NCI-H2196 treated with DMSO at 0.1 percent for 48 hours (cell line): ENCODE results near the gene HPSE2.
"Not testable (repeated sequence)": the region's sequence is repeated elsewhere in the genome, so short reads cannot be mapped to it uniquely, and the experiment has no call there.

Experiments used
- DNase-seq: peaks from one replicate; lab custom pipeline; 2025; ENCODE audit not compliant: unreplicated experiment; lab: John Stamatoyannopoulos, UW

The HPSE2 gene

GRCh38 chr10:99010286-99010685, 225.4 kb downstream of the HPSE2 start:
- DNase-seq, result no peak

GRCh38 chr10:99008054-99008453, 227.6 kb downstream of the HPSE2 start:
- no peak for DNase-seq

DNA sequence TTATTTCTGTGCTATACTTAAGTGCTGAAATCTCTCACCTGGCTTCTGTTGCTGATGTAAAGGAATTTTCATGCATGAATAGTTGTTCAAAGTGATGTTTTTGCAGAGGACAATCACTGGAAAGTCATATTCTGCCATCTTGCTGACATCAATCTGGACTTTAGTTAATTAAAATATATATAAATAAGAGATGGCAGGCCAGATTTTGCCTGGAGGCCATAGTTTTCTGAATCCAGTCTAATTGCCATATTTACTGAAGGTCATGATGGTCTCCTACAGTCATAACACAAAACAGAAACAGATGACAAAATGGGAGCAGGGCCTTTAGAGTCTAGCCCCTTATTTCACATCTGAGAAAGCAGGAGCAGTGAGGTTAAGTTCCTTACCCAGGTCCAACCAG, 228.2 kb downstream of the HPSE2 start:
- no peak for DNase-seq

GRCh38 chr10:99005254-99005653, 230.4 kb downstream of the HPSE2 start:
- DNase-seq, result no peak

DNA sequence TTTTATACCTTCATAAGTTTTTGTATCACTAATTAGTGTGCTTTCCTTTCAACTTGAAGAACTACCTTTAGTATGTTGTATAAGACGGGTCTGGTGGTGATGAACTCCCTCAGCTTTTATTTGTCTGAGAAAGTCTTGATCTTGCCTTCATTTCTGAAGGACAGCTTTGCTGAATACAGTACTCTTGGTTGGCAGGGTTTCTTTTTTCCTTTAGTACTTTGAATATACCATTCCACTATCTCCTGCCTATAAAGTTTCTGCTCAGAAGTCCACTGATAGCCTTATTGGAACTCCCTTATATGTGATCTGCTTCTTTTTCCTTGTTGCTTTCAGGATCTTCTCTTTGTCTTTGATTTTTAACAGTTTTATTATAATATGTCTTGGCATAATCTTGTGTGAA, 230.9 kb downstream of the HPSE2 start:
- no peak for DNase-seq

GRCh38 chr10:99002392-99002791, 233.3 kb downstream of the HPSE2 start:
- DNase-seq, result no peak

DNA sequence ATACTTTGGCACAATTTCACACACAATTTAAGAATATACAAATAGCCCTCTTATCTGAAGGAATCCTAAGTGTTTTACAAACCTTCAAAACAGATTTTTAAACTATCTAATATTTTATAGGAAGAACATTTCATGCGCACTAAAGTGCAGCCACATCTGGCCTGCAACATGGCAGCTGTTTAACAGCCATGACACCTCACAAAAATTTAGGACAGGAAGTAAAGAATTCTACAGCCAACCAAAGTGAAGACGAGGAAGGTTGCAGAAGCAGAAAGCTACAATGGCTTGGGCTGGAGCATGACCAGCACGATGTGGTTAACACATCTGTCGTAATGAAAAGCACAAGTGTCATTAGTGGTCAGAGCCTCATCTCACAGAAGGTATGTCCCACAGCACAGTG, 238.1 kb downstream of the HPSE2 start:
- DNase-seq, result no peak

DNA sequence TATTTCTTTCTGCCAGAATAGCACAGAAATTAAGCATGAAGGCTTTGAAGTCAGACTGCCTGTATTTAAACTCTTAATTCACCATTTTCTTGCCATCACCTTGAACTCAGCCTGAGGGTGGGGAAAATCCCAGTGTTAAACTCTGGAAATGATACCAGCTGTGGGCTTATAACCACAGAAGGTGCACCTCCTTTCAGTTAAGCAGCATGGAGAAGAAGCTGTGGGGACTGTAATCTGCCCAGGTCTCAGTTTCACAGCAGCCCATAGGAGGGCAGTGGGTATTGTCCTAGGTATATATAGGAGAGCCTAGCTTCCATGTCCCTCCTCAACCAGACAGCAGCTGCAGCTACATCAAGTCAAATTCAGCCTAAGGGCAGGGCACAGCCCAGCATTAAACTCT, 241.6 kb downstream of the HPSE2 start:
- no peak for DNase-seq

DNA sequence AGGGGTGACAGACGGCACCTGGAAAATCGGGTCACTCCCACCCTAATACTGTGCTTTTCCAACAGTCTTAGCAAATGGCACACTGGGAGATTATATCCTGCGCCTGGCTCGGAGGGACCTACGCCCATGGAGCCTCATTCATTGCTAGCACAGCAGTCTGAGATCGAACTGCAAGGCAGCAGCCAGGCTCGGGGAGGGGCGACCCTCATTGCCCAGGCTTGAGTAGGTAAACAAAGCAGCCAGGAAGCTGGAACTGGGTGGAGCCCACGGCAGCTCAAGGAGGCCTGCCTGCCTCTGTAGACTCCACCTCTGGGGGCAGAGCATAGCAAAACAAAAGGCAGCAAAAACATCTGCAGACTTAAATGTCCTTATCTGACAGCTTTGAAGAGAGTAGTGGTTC, 251.9 kb downstream of the HPSE2 start:
- DNase-seq, result not testable (repeated sequence)

GRCh38 chr10:98980353-98980752, 255.3 kb downstream of the HPSE2 start:
- DNase-seq, result no peak

- DNase-seq, result no peak
Observed at GRCh38 chr10:98971464-98971863, 264.2 kb downstream of the HPSE2 start.

GRCh38 chr10:98967601-98968000, 268.1 kb downstream of the HPSE2 start:
- DNase-seq, result no peak

DNA sequence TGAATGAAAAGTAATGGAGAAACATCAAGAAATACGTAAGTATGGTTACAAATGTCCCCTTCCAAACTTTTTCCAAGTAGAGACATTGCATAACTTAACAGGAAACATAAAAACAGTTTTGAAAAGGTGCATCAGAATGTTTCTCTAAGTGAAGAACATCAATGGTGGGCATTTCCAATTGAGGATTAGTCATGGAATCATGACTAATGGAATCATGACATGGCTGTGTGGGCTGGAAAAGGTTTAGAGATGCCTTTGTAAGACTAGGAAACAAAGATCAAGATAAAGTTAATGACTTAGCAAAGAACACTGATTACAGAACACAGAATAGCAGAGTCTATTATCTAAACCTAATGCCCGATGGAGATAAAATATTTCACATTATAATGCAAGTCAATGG, 272.0 kb downstream of the HPSE2 start:
- DNase-seq, result no peak

- DNase-seq, result no peak
Observed at GRCh38 chr10:98959379-98959778, 276.3 kb downstream of the HPSE2 start.

GRCh38 chr10:98957801-98958200, 277.9 kb downstream of the HPSE2 start:
- no peak for DNase-seq

DNA sequence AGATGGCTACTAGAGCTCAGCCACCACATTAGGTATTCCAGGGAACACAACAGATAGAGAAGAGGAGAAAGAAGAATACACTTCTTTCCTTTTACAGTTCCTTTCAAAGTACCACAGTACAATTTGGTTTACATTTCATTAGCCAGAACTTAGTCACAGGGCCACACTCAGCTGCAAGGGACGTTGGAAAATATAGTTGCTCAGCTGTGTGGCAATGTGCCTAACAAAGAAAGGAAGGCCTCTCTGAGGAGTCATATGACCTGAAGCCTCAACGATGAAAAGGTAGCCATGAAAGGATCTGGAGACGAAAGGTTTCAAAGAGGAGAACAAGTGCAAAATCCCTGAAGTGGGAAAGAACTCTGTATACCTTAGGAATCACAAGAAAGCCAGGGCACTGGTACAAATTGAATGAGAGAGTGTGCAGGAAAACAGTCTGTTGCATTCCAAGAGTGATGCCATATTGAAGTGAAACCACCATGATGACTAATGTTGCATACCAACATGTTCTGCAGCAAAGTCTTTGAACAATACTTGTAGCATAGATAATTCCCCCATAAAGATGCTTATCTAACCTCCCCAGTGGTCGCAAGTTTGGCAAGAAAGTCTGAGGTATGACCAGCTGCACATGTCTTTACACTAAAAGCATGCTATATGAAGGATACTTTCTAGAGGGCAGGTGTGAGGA, 278.9 kb downstream of the HPSE2 start:
- DNase-seq, result no peak

DNA sequence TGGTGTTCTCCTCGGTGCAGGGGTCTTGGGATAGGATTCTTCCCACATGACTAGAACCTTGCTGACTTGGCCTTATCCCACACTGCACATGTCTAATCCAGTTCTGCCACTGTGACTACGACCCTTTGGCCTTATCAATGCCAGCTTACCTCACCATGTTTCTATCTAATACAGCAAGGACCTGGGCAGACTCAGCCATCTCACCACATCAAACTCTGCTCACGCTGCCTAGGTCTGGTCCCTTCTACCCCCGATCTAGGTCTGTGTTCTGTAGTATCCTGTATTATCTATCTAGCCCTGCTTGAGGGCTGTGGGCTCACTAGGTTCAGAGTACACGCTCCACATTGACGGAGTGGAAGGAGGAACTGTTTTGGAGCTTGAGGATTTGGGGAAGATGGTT, 282.4 kb downstream of the HPSE2 start:
- DNase-seq, result no peak

- DNase-seq, result no peak
Observed at GRCh38 chr10:98951269-98952000, 284.2 kb downstream of the HPSE2 start.

- DNase-seq, result no peak
Observed at GRCh38 chr10:98950106-98950505, 285.5 kb downstream of the HPSE2 start.

DNA sequence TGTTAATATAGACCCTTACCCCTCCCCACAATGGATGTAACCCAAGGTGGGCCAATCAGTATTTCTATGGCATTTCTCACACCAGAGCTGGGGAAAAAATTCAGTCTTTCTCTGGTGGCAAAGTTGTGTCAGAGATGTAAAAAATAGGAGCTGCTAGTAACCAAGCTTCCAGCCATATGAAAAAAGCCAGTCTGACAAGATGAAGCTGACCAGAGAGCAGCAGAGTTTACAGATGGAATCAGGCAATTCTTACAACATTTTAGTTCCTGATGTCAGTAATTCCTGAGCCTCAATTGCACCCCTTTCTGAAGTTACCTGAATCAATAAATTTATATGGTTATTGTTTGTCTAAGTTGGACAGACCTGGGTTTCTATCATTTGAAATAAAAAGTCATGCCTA, 286.3 kb downstream of the HPSE2 start:
- no peak for DNase-seq

- DNase-seq, result no peak
Observed at GRCh38 chr10:98943681-98944080, 292.0 kb downstream of the HPSE2 start.

DNA sequence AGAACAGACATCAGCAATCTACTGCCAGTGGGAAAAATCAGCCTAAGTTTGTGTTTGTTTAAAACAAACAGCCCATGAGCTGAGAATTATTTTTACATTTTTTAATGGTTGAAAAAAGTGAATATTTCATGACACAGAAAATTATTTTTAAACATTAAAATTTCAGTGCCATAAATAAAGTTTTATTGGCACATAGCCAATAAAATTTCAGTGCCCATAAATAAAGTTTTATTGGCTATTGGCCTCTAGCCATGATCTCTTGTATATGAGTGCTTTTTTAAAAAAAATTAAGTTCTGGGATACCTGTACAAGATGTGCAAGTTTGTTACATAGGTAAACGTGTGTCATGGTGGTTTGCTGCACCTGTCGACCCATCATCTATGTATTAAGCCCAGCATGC, 305.9 kb downstream of the HPSE2 start:
- DNase-seq, result no peak

DNA sequence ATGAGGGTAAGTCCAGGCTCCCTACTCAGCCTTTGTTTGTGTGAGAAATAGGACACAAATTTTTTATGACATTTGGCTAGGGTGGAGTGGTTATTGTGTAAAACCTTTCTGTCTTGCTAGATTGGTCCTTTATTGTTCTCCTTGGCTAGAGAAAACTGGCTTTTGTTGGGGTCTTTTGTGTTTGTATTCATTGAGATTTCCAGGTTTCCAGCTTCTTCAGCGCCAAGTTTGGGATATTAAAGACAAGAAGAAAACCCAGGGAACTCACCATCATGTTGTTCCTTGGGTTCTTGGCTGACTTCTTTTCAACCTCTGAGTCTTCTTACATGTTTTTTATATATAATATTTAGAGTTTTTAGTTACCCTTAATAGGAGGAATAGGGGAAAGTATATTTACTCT, 310.0 kb downstream of the HPSE2 start:
- DNase-seq, result no peak
